GM12878 (cell line): ENCODE results near the gene HNRNPR. TPM values are rescaled to one million over a fixed set of nuclear protein-coding genes. Genes with fewer than 3 reads are reported as not detected.

Source experiments
- BCL3 ChIP-seq: IDR thresholded peaks from 2 replicates; pipeline ENCODE4 v1.6.1; 2011; ENCODE audit warnings: borderline replicate concordance, low read depth, mild to moderate bottlenecking, moderate library complexity, low read length; ENCODE audit not compliant: insufficient read depth, poor library complexity, severe bottlenecking
- CREB1 ChIP-seq: IDR thresholded peaks from 2 replicates; pipeline ENCODE4 v1.6.1; 2012; ENCODE audit warnings: low read depth, mild to moderate bottlenecking, inconsistent platforms
- CUX1 ChIP-seq: IDR thresholded peaks from 2 replicates; pipeline ENCODE4 v1.6.1; 2012; ENCODE audit warnings: improper control_type of control experiment, low read depth, low read length; ENCODE audit not compliant: insufficient replicate concordance
- IKZF2 ChIP-seq, 2 experiments: fragments of 450-650 bp; IDR thresholded peaks; 2 replicates each; pipeline ENCODE4 v1.6.1; 2017; ENCODE audit warnings: mild to moderate bottlenecking in 2 of 2, moderate library complexity in 2 of 2
- JUND ChIP-seq: IDR thresholded peaks from 2 replicates; pipeline ENCODE4 v1.6.1; 2012; ENCODE audit warnings: low read depth, mild to moderate bottlenecking, low read length, improper control_type of control experiment, moderate library complexity
- polyA plus RNA-seq, 11 experiments: library from polyadenylated mRNA; depleted of rRNA in 4 of 11; unstranded in 6 of 11; stranded (reverse) in 5 of 11; fragments of >200 nt; fragmentation: Nextera tagmentation in 4 of 11; fragmentation: Illumina TruSeq in 1 of 11; extraction: Ambion mirVana in 4 of 11; extraction: Trizol in 1 of 11; gene quantifications; 1 replicate in 1 of 11; 2 replicates in 10 of 11; pipeline versions ENCODE4 v1.2.1 to v1.2.3, GENCODE V29; 2011 to 2016; ENCODE audit warnings: inconsistent platforms in 2 of 11, missing spikeins in 2 of 11, low read depth in 1 of 11
- total RNA-seq, 4 experiments: library from RNA; depleted of rRNA in 3 of 4; stranded (reverse); fragments of >200 nt in 3 of 4; fragmentation: Illumina TruSeq in 1 of 4; extraction: Trizol in 1 of 4; gene quantifications; 2 replicates each; pipeline versions ENCODE4 v1.2.1 to v1.2.3, GENCODE V29; 2013 to 2021

HNRNPR gene
- total and polyA plus RNA-seq, 10 of the 15 experiments (the other 5 are each of a cell fraction or from before 2014, with no cell fraction given), result 80.5 to 280 (median 218) TPM

GRCh38 chr1:23393706-23394105 is 49.6 kb upstream of the HNRNPR start (continued):
- TF ChIP-seq CUX1 (no peak), IKZF2 (IDR thresholded peaks at IDR 0.05) (no peak), CREB1 (no peak), JUND (no peak), BCL3 (no peak)
